Tibial artery (tissue), 4 donors: ENCODE measurements around the gene BRINP2.

Experiments used
- DNase-seq, 2 donors: peaks; one replicate each; pipeline ENCODE4 v3.0.0-alpha.2; 2019
- H3K27ac ChIP-seq, 2 donors: fragments of 200-600 bp; sonication (generic) in 1 of 2; 1 replicate in 1 of 2; 2 replicates in 1 of 2; pipeline ENCODE4 v1.5.1; 2018 to 2019; ENCODE audit warnings: mild to moderate bottlenecking in 1 of 2
- H3K27me3 ChIP-seq, 2 donors: fragments of 200-600 bp; sonication (generic) in 1 of 2; one replicate each; pipeline versions ENCODE4 v1.5.1 to v1.6.0; 2016 to 2019
- H3K36me3 ChIP-seq, 3 donors: fragments of 200-600 bp; sonication (generic) in 2 of 3; one replicate each; pipeline ENCODE4 v1.5.1; 2016 to 2019; ENCODE audit warnings: mild to moderate bottlenecking in 2 of 3
- H3K4me1 ChIP-seq, 4 donors: fragments of 200-600 bp; sonication (generic) in 2 of 4; 1 replicate in 3 of 4; 2 replicates in 1 of 4; pipeline ENCODE4 v1.5.1; 2016 to 2019
- H3K4me3 ChIP-seq, 2 donors: fragments of 200-600 bp; sonication (generic) in 1 of 2; 1 replicate in 1 of 2; 2 replicates in 1 of 2; pipeline ENCODE4 v1.5.1; 2018 to 2019; ENCODE audit warnings: mild to moderate bottlenecking in 2 of 2
- H3K9me3 ChIP-seq, 3 donors: fragments of 200-600 bp; sonication (generic) in 1 of 3; one replicate each; pipeline ENCODE4 v1.5.1; 2016 to 2019
- intact Hi-C: fragments of 100-400 bp; cut with DNase I; formaldehyde crosslinking; loops from one replicate; pipeline ENCODE4 v1.15.0; 2023; ENCODE audit warnings: low total_unique reads
- TF ChIP-seq, protein P1 (sequence below), 2 experiments: fragments of 200-600 bp in 1 of 2; fragments of 450-650 bp in 1 of 2; IDR thresholded peaks; one replicate each; pipeline ENCODE4 v1.5.1; 2017 to 2019; ENCODE audit warnings: antibody characterized with exemption in 2 of 2, mild to moderate bottlenecking in 1 of 2, moderate library complexity in 1 of 2

BRINP2 gene

DNA sequence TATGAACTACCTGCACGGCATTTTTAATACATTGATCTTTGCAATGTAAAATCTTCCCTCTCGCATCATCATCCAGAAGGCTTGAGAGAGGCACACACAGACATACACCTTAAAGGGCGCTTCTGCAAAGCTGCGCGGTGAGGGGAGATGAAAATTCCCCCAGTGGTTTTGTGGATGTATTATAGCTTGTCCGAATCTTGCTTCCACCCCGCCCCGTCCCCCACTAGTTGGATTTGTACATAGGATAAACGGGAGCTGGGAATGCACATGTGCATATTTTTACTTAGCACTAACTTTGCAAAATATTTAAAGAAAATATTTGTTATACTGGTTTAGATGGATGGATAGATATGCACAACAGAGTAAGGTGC is 5.7 kb upstream of the BRINP2 start:
- H3K4me3 ChIP-seq: no peak overlapping the region
- no peaks in the 10 kb centered on the region for H3K9me3 ChIP-seq
- TF ChIP-seq, protein P1, sequence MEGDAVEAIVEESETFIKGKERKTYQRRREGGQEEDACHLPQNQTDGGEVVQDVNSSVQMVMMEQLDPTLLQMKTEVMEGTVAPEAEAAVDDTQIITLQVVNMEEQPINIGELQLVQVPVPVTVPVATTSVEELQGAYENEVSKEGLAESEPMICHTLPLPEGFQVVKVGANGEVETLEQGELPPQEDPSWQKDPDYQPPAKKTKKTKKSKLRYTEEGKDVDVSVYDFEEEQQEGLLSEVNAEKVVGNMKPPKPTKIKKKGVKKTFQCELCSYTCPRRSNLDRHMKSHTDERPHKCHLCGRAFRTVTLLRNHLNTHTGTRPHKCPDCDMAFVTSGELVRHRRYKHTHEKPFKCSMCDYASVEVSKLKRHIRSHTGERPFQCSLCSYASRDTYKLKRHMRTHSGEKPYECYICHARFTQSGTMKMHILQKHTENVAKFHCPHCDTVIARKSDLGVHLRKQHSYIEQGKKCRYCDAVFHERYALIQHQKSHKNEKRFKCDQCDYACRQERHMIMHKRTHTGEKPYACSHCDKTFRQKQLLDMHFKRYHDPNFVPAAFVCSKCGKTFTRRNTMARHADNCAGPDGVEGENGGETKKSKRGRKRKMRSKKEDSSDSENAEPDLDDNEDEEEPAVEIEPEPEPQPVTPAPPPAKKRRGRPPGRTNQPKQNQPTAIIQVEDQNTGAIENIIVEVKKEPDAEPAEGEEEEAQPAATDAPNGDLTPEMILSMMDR (IDR thresholded peaks at IDR 0.05): no peak
- intact Hi-C loops: no loop called here
- peaks cover 0 to 12% (median 11%) of the 10 kb centered on the region in 4 donors for H3K4me1 ChIP-seq
- no peaks in the 10 kb centered on the region for H3K36me3 ChIP-seq
- H3K27ac ChIP-seq: no peak overlapping the region
- peaks cover 0 to 44% of the 10 kb centered on the region in 2 donors for H3K27me3 ChIP-seq
- no peak for DNase-seq

DNA sequence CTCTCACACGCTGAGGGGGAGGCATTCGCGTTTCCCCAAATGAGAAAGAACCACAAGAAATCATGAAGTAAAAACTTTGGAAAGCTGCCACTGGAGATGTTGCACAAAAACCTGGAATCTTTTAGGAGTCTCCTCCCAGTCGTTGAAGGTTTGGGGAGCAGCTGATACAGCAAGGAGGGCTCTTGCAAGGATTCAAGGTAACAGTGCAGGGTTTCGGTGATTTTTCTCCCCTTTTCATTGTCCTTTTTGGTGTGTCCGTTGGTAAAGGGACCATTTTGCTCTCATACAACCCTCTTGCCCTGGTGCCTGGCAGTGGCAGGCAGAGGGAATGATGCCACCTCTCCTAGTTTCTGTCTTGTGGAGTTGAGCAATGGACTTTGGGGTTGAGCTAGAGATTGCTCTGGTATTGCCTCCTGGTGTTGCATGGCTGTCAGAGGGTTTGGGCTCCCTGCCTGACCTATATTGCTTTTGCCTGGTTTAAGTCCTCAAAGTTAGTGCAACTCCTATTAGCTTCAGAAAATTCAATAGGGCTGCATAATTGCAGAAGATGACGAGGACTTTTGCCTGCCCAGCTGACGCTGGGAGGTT is 872 bp downstream of the BRINP2 start:
- intact Hi-C loops: no loop called here
- Histone ChIP-seq H3K27me3 (peaks cover 0 to 50% of the 10 kb centered on the region in 2 donors), H3K9me3 (no peaks in the 10 kb centered on the region), H3K27ac (no peak overlapping the region), H3K4me1 (peaks cover 0 to 14% (median 10%) of the 10 kb centered on the region in 4 donors), H3K4me3 (peak overlapping the region in 1 of 2 donors; percentile 48), H3K36me3 (no peaks in the 10 kb centered on the region)
- no peak for DNase-seq
- TF ChIP-seq, protein P1 (IDR thresholded peaks at IDR 0.05): no peak

DNA sequence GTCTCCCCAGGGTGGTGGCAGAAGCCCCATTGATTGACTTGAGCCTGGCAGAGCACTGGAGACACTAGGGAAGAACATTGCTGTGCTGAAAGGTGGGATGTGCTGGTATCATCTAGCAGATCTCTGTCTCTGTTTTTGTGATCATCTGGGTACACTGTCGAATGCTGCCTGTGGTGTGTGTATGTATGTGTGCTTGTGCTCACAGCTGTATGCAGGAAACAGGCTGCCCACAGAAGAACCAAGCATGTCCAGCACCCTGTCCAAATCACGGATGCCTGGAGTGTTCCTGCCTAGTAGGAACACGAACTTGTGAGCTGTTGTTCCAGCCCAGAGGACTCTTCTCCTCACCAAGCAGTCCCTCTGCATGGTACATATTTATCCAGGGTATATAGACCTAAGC is 1.5 kb downstream of the BRINP2 start:
- DNase-seq: no peak
- H3K27ac ChIP-seq: no peak overlapping the region
- peaks cover 0 to 50% of the 10 kb centered on the region in 2 donors for H3K27me3 ChIP-seq
- intact Hi-C loops: no loop called here
- H3K9me3 ChIP-seq: no peaks in the 10 kb centered on the region
- TF ChIP-seq, protein P1 (IDR thresholded peaks at IDR 0.05): no peak
- no peak overlapping the region for H3K4me3 ChIP-seq
- H3K36me3 ChIP-seq: no peaks in the 10 kb centered on the region
- peaks cover 0 to 14% (median 10%) of the 10 kb centered on the region in 4 donors for H3K4me1 ChIP-seq

DNA sequence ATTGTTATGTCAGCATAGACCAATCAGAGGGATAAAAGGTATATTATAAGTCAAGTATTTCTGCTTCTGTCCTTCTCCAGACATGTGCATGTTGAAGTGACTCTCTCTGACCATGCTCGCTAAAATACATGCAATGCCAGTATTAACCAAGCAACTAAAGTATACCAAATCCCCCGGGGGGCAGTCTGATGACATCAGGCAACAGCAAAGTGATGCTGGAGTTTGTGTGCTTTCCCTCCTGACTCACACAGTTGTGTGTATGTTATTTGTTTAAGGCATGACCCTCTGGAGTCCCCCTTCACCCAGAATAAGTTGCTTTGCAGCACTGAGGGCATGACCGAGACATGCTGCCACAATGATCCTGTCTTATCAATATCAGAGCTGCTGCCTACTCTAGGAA is 2.1 kb downstream of the BRINP2 start:
- peaks cover 0 to 14% (median 10%) of the 10 kb centered on the region in 4 donors for H3K4me1 ChIP-seq
- TF ChIP-seq, protein P1 (IDR thresholded peaks at IDR 0.05): no peak
- no peaks in the 10 kb centered on the region for H3K9me3 ChIP-seq
- H3K27me3 ChIP-seq: peaks cover 0 to 50% of the 10 kb centered on the region in 2 donors
- no peak overlapping the region for H3K4me3 ChIP-seq
- no peak for DNase-seq
- H3K27ac ChIP-seq: no peak overlapping the region
- H3K36me3 ChIP-seq: no peaks in the 10 kb centered on the region
- intact Hi-C loops: no loop called here

DNA sequence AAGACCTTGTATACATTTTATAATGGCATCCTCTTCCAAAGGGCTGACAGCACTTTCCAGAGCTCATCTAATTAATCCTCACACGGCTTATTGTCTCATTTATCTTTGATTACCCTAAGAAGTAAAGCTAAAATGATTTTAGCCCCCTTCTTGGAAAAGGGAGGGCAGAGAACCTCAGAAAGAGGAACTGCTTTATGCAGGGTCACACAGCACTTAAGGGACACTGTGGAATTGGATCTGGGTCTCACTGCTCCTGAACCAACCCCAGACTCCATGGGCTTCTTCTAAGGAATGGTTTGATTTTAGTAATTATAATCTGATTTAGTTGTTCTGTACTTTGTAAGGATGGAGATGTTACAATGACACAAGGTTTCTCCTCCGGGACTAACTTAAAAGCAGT is 3.2 kb downstream of the BRINP2 start:
- intact Hi-C loops: no loop called here
- Histone ChIP-seq H3K4me1 (peaks cover 0 to 14% (median 10%) of the 10 kb centered on the region in 4 donors), H3K4me3 (no peak overlapping the region), H3K27me3 (peaks cover 0 to 49% of the 10 kb centered on the region in 2 donors), H3K27ac (no peak overlapping the region), H3K9me3 (no peaks in the 10 kb centered on the region), H3K36me3 (no peaks in the 10 kb centered on the region)
- TF ChIP-seq, protein P1 (IDR thresholded peaks at IDR 0.05): no peak
- no peak for DNase-seq
